Activated naive CD8-positive, alpha-beta T cell (primary cell): ENCODE data around the gene CTDSPL.

Source experiments
- H3K27ac Mint-ChIP-seq: one replicate; pipeline ENCODE4 v1.8.0; 2021; ENCODE audit warnings: mixed read lengths
- H3K27me3 Mint-ChIP-seq: one replicate; pipeline ENCODE4 v1.8.0; 2021; ENCODE audit warnings: mixed read lengths
- H3K36me3 Mint-ChIP-seq: one replicate; pipeline ENCODE4 v1.8.0; 2021; ENCODE audit warnings: mixed read lengths
- H3K4me1 Mint-ChIP-seq: one replicate; pipeline ENCODE4 v1.8.0; 2021; ENCODE audit warnings: low read depth, mixed read lengths
- H3K4me3 Mint-ChIP-seq: one replicate; pipeline ENCODE4 v1.8.0; 2021; ENCODE audit warnings: mild to moderate bottlenecking, mixed read lengths
- H3K9me3 Mint-ChIP-seq: one replicate; pipeline ENCODE4 v1.8.0; 2021; ENCODE audit warnings: low read depth, mixed read lengths

Gene CTDSPL

GRCh38 chr3:37862903-37863815 is 1.5 kb downstream of the CTDSPL start:
- Mint-ChIP-seq H3K4me3 (peak overlapping the region; percentile 88), H3K9me3 (no peaks in the 10 kb centered on the region), H3K36me3 (no peaks in the 10 kb centered on the region), H3K27me3 (no peaks in the 10 kb centered on the region), H3K4me1 (peaks cover 19% of the 10 kb centered on the region), H3K27ac (no peak overlapping the region)

GRCh38 chr3:37863949-37864822 is 2.5 kb downstream of the CTDSPL start:
- no peaks in the 10 kb centered on the region for H3K9me3 Mint-ChIP-seq
- H3K27me3 Mint-ChIP-seq = no peaks in the 10 kb centered on the region

GRCh38 chr3:37864904-37865303 is 3.2 kb downstream of the CTDSPL start:
- no peak overlapping the region for H3K27ac Mint-ChIP-seq
- H3K36me3 Mint-ChIP-seq = no peaks in the 10 kb centered on the region
- no peaks in the 10 kb centered on the region for H3K9me3 Mint-ChIP-seq
- H3K27me3 Mint-ChIP-seq = no peaks in the 10 kb centered on the region
- H3K4me1 Mint-ChIP-seq = peaks cover 19% of the 10 kb centered on the region
- no peak overlapping the region for H3K4me3 Mint-ChIP-seq

More at GRCh38 chr3:37863949-37864822, 2.5 kb downstream of the CTDSPL start:
- Mint-ChIP-seq H3K36me3 (no peaks in the 10 kb centered on the region), H3K4me3 (no peak overlapping the region), H3K27ac (no peak overlapping the region), H3K4me1 (peaks cover 19% of the 10 kb centered on the region)

GRCh38 chr3:37867144-37867543 is 5.5 kb downstream of the CTDSPL start:
- H3K9me3 Mint-ChIP-seq = peaks cover 8% of the 10 kb centered on the region
- peaks cover 9% of the 10 kb centered on the region for H3K4me1 Mint-ChIP-seq
- no peak overlapping the region for H3K4me3 Mint-ChIP-seq
- H3K27ac Mint-ChIP-seq = no peak overlapping the region
- peaks cover 6% of the 10 kb centered on the region for H3K36me3 Mint-ChIP-seq
- no peaks in the 10 kb centered on the region for H3K27me3 Mint-ChIP-seq

GRCh38 chr3:37871858-37872257 is 10.2 kb downstream of the CTDSPL start:
- Mint-ChIP-seq H3K4me3 (no peak overlapping the region), H3K27me3 (peaks cover 1% of the 10 kb centered on the region), H3K36me3 (peaks cover 6% of the 10 kb centered on the region), H3K9me3 (peaks cover 8% of the 10 kb centered on the region), H3K27ac (no peak overlapping the region), H3K4me1 (no peaks in the 10 kb centered on the region)

GRCh38 chr3:37872413-37873160 is 10.9 kb downstream of the CTDSPL start:
- Mint-ChIP-seq H3K27ac (no peak overlapping the region), H3K27me3 (peaks cover 1% of the 10 kb centered on the region), H3K4me3 (no peak overlapping the region), H3K9me3 (peaks cover 12% of the 10 kb centered on the region), H3K4me1 (no peaks in the 10 kb centered on the region), H3K36me3 (peaks cover 9% of the 10 kb centered on the region)

- Mint-ChIP-seq H3K9me3 (peaks cover 7% of the 10 kb centered on the region), H3K27me3 (peaks cover 1% of the 10 kb centered on the region), H3K4me3 (no peak overlapping the region), H3K36me3 (peaks cover 5% of the 10 kb centered on the region), H3K27ac (no peak overlapping the region), H3K4me1 (no peaks in the 10 kb centered on the region)
Observed at GRCh38 chr3:37876279-37876678, 14.6 kb downstream of the CTDSPL start.

GRCh38 chr3:37882711-37883110 is 21.0 kb downstream of the CTDSPL start:
- no peaks in the 10 kb centered on the region for H3K27me3 Mint-ChIP-seq
- H3K36me3 Mint-ChIP-seq = no peaks in the 10 kb centered on the region
- no peak overlapping the region for H3K4me3 Mint-ChIP-seq
- H3K4me1 Mint-ChIP-seq = no peaks in the 10 kb centered on the region
- H3K27ac Mint-ChIP-seq = no peak overlapping the region
- no peaks in the 10 kb centered on the region for H3K9me3 Mint-ChIP-seq

GRCh38 chr3:37885814-37886213 is 24.1 kb downstream of the CTDSPL start:
- no peaks in the 10 kb centered on the region for H3K4me1 Mint-ChIP-seq
- H3K9me3 Mint-ChIP-seq = no peaks in the 10 kb centered on the region
- no peaks in the 10 kb centered on the region for H3K27me3 Mint-ChIP-seq
- no peaks in the 10 kb centered on the region for H3K36me3 Mint-ChIP-seq
- H3K4me3 Mint-ChIP-seq = no peak overlapping the region
- H3K27ac Mint-ChIP-seq = no peak overlapping the region

- no peak overlapping the region for H3K27ac Mint-ChIP-seq
- no peak overlapping the region for H3K4me3 Mint-ChIP-seq
- no peaks in the 10 kb centered on the region for H3K27me3 Mint-ChIP-seq
- H3K9me3 Mint-ChIP-seq = no peaks in the 10 kb centered on the region
- H3K36me3 Mint-ChIP-seq = no peaks in the 10 kb centered on the region
- H3K4me1 Mint-ChIP-seq = no peaks in the 10 kb centered on the region
Observed at GRCh38 chr3:37886395-37886794, 24.7 kb downstream of the CTDSPL start.

GRCh38 chr3:37887062-37887461 is 25.4 kb downstream of the CTDSPL start:
- Mint-ChIP-seq H3K9me3 (no peaks in the 10 kb centered on the region), H3K36me3 (no peaks in the 10 kb centered on the region), H3K4me3 (no peak overlapping the region), H3K27me3 (no peaks in the 10 kb centered on the region), H3K4me1 (no peaks in the 10 kb centered on the region), H3K27ac (no peak overlapping the region)

- Mint-ChIP-seq H3K36me3 (no peaks in the 10 kb centered on the region), H3K4me3 (no peak overlapping the region), H3K4me1 (no peaks in the 10 kb centered on the region), H3K9me3 (no peaks in the 10 kb centered on the region), H3K27me3 (no peaks in the 10 kb centered on the region), H3K27ac (no peak overlapping the region)
Observed at GRCh38 chr3:37887824-37888223, 26.1 kb downstream of the CTDSPL start.

GRCh38 chr3:37888421-37888820 is 26.7 kb downstream of the CTDSPL start:
- H3K27me3 Mint-ChIP-seq = no peaks in the 10 kb centered on the region
- no peaks in the 10 kb centered on the region for H3K36me3 Mint-ChIP-seq
- H3K4me3 Mint-ChIP-seq = no peak overlapping the region
- H3K4me1 Mint-ChIP-seq = no peaks in the 10 kb centered on the region
- H3K27ac Mint-ChIP-seq = no peak overlapping the region
- H3K9me3 Mint-ChIP-seq = no peaks in the 10 kb centered on the region

GRCh38 chr3:37890522-37890921 is 28.8 kb downstream of the CTDSPL start:
- Mint-ChIP-seq H3K4me3 (no peak overlapping the region), H3K9me3 (no peaks in the 10 kb centered on the region), H3K27me3 (peaks cover 2% of the 10 kb centered on the region), H3K27ac (no peak overlapping the region), H3K36me3 (no peaks in the 10 kb centered on the region), H3K4me1 (no peaks in the 10 kb centered on the region)

- Mint-ChIP-seq H3K36me3 (no peaks in the 10 kb centered on the region), H3K27ac (no peak overlapping the region), H3K9me3 (no peaks in the 10 kb centered on the region), H3K4me3 (no peak overlapping the region), H3K27me3 (peaks cover 5% of the 10 kb centered on the region), H3K4me1 (no peaks in the 10 kb centered on the region)
Observed at GRCh38 chr3:37891227-37891626, 29.5 kb downstream of the CTDSPL start.
